ENCODE data around the gene IRF8.

IRF8 gene

GRCh38 chr16:85961988-85962915, 63.3 kb downstream of the IRF8 start:
- FAIRE-seq: no peak

GRCh38 chr16:85963753-85964285, 64.9 kb downstream of the IRF8 start:
- FAIRE-seq: no peak

- no peak for FAIRE-seq
Observed at GRCh38 chr16:85965125-85965524, 66.2 kb downstream of the IRF8 start.

- no peak for FAIRE-seq
Observed at GRCh38 chr16:85967111-85967510, 68.1 kb downstream of the IRF8 start.

- FAIRE-seq: no peak
Observed at GRCh38 chr16:85968041-85968920, 69.3 kb downstream of the IRF8 start.

GRCh38 chr16:85969159-85969558, 70.2 kb downstream of the IRF8 start:
- FAIRE-seq: no peak

- no peak for FAIRE-seq
Observed at GRCh38 chr16:85969591-85969990, 70.6 kb downstream of the IRF8 start.

GRCh38 chr16:85970016-85970733, 71.2 kb downstream of the IRF8 start:
- no peak for FAIRE-seq

GRCh38 chr16:85970738-85971137, 71.8 kb downstream of the IRF8 start:
- FAIRE-seq: no peak

Measured in A204.1 (cell line).